A204.1 (cell line): ENCODE measurements around the gene NFIC.

Experiments
- FAIRE-seq: peaks from 2 replicates; lab custom pipeline; 2012; peaks lifted over from hg19 to GRCh38; lab: Jason Lieb, UNC

The NFIC gene

DNA sequence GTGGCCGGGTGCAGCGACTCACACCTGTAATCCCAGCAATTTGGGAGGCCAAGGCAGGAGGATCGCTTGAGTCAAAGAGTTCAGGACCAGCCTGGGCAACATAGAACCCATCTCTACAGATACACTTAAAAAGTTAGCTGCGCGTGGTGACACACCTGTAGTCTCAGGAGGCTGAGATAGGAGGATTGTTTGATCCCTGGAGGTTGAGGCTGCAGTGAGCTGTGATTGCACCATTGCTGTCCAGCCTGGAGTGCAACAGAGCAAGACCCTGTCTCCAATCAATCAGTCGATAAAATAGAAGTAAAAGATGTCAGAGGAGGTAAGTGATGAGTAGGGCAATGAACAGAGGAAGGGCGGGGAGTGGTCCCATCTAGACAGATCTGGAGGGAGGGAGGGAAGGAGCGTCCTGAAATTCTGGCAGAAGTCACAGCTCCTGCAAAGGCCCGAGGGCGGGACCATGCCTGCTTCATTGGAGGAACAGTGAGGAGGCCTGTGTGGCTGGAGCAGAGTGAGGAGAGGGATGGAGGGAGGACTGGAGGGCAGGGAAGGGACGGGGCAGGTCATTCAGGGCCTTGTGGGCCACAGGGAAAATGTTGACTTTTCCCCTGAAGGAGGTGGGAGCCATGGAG is 104.2 kb downstream of the NFIC start:
- FAIRE-seq = no peak

GRCh38 chr19:3471954-3472655 is 105.7 kb downstream of the NFIC start:
- FAIRE-seq = no peak

DNA sequence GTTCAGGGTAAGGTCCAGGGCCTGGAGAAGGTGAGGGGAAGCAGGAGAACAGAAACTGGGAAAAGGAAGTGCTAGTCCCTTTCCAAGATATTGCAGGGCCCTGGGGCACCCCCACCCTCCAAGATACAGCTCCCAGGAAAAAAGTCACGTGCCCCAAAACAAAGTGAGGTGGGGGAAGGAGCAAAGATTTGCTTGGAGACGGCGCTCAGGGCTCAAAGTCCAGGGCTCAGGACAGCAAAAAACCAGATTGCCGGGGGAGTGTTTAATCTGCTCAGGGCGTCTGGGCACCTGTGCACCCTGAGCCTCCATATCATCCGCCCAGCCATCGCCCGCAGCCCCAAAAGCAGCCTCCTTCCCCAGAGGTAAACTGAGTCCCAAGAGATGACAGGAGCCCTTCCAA is 107.6 kb downstream of the NFIC start:
- FAIRE-seq = no peak

GRCh38 chr19:3474614-3475013 is 108.2 kb downstream of the NFIC start:
- FAIRE-seq = no peak

- FAIRE-seq = no peak
Measured at GRCh38 chr19:3475449-3475848, 109.1 kb downstream of the NFIC start.

DNA sequence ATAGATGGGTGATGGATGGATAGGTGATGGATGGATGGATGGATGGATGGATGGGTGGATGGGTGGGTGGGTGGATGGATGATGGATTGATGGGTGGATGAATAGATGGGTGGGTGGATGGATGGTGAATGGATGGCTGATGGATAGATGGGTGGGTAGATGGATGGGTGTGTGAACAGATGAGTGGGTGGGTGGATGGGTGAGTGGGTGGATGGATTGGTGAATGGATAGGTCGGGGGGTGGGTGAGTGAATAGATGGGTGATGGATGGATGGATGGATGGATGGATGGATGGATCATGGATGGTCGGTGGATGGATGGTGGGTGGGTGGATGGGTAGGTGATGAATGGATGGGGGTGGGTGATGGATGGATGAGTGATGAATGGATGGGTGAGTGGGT is 110.4 kb downstream of the NFIC start:
- no peak for FAIRE-seq

DNA sequence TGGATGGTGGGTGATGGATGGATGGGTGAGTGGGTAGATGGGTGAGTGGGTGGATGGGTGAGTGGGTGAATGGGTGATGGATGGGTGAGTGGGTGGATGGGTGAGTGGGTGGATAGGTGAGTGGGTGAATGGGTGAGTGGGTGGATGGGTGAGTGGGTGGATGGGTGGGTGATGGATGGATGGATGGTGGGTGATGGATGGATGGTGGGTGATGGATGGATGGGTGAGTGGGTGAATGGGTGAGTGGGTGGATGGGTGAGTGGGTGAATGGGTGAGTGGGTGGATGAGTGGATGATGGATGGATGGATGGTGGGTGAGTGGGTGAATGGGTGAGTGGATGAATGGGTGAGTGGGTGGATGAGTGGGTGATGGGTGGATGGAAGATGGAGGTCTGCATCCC is 111.1 kb downstream of the NFIC start:
- no peak for FAIRE-seq

GRCh38 chr19:3477951-3478350 is 111.6 kb downstream of the NFIC start:
- no peak for FAIRE-seq

DNA sequence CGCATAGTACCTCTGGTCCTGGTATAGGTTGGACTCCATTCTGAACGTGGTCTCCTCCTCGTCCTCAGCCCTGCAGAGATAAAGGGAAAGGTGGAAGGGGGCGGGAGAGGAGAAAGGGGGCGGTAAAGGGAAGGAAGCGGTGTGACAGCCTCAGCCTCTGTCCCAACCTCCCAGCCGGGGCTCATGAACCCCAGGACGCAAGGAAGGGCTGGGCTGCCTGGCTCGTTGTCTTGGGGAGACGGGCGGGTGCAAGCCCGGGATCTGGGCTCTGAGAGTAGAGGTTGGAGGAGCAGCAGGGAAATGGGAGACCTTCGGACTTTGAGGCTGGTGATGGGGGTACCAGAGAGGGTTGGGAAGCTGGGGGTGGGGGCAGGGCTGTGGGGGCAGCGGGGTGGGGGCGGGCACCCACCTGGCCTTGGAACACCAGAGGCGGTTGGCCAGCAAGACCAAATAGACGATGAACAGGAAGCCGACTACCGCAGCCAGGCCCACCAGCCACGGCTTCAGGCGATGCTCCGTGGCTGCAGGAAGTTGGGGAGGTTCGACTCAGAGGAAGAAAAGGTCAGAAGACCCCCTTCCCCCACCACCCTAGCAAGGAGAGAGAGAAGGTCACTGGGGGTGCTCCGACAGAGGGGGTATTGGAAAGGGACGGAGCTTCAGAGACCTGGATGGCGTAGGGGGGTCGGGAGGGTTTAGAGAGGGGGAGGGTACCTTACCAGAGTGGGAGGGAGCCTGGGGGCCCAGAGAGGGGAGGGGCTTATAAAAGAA is 112.2 kb downstream of the NFIC start:
- no peak for FAIRE-seq

- no peak for FAIRE-seq
Measured at GRCh38 chr19:3479177-3479833, 112.9 kb downstream of the NFIC start.

DNA sequence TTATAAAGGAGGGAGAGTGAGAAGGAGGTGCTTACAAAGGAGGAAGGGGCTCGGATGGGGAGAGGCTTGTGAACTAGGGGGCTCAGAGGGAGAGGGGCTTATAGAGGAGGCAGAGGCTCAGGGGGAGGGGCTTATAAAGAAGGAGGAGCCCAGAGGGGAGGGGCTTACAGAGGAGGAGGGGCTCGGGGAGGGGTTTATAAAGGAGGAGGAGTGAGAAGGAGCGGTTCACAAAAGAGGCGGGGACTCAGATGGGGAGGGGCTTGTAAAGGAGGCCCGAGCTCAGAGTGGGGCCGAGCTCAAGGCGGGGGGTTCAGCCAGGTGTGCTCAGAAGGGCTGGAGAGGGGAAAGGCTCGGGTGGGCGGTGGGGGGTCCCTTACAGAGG is 113.4 kb downstream of the NFIC start:
- FAIRE-seq = no peak

DNA sequence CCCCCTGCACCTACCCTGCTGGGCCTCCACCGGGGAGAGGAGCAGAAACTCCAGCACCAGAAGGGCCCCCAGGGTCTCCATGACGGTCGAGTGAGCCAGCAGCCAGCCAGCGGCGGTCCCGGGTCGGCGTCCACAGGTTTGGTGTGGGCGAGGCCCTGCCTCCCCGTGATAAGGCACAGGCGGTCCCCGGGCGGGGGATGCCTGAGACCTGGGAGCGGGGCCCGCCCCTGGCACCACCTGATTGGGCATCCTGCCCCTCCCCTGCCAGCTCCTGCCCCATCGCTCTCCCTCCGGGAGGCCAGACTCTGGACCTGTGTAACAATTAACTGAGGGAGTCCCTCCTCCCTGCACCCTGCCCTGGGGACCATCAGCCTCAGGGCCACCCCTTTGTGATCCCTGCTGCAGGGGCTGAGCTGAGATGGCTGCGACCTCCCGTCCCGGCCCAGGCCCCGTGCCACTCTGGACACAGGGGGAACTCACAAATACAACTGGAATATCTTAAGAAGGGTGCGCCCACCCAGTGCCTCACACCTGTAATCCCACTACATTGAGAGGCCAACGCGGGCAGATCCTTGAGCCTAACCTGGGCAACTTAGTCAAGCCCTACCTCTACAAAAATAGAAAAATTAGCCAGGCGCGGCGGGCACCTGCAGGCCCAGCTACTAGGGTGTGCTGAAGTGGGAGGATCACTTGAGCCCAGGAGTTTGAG is 114.2 kb downstream of the NFIC start, which contains the start of gene SMIM24:
TSS of gene SMIM24 (minus strand) at position 143 of the 709 bp plus-strand sequence. CDS start at position 81, 62 bp downstream.
- no peak for FAIRE-seq

DNA sequence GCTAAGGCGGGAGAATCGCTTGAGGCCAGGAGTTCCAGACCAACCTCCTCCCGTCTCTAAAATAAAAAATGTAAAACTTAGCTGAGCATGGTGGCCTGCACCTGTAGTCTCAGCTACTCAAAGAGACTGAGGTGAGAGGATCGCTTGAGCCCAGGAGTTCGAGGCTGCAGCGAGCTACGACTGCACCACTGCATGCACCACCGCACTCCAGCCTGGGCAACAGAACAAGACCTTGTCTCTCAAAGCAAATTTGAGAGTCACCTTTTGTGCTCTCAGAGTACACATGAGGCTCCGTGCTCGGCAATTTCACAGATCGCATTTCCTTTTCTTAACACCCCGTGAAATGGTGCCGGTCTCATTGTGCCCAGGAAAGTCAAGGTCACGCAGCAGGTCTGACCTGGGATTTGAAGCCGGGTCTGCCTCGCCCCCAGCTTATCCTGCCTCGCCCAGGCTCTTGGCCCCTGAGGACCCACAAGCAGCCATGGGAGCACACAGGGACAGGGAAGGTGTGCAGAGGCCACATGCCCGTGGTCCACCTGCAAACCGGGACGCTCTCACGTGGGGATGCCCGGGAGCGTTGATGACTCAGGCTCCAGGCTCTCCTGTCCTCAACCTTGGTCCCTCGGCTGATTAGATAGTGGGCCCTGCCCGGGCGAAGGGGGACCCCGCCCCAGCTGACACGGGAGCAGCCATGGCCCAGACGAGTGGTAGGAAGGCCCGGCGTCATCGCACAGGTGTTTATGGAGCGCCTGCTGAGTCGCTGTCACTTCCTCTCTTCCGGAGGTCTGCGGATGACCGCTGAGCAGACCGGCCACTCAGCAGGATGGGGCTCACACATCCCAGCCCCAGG is 115.1 kb downstream of the NFIC start:
- no peak for FAIRE-seq

DNA sequence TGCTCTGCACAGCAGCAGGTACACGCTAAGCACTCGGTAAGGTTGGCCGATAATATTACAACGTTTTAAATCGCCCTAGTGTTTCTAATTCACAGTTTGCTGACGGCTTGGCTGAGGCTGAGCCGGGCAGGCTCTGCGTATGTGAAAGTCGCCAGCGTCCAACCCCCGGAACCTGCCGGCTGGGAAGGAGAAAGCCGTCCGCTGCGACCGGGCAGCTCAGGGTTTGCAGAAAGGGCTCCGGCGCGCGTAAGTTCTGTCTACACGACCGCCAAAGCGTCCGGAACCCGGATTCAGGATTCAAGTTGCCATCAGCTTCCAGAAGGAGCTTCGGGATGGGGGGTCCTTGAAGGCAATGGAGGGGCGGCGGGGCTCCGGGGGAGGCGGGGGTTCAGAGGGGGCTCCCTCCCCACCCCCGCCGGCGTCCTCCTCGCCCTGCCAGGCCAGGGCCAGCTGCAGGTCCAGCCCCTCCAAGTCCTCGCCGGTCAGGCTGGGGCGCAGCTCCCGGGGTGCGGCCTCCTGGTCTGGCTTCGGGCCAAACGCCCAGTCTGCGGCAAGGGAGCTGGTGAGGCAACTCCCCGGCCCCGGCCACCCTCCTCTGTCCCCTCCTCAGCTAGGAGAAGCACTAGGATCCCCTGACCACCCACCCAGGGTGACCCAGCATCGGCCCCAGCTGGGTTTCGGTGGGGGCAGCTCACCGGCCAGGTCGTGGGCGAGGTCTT is 116.3 kb downstream of the NFIC start:
- no peak for FAIRE-seq

DNA sequence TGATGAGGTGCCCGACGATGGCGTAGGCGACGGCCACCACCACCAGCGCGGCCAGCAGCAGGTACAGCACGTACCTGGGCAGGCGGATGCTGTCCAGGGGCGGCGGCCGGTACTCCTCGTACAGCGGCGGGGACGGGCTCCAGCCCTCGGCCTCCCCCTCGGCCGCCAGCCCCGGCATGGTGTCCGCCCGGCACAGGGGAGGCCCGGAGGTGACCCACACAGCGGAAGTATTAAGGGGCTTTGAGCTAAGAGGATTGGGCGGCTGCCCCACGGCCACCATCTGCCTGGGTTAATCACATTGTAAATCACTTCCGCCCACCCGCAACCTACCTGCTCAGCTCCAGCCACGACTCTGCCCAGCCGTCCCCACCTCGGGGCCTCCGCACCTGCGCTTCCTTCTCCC is 116.8 kb downstream of the NFIC start, which contains the start of gene SMIM44:
TSS of gene SMIM44 (minus strand) at position 216 of the 403 bp plus-strand sequence. CDS start at position 178, 38 bp downstream.
- no peak for FAIRE-seq

DNA sequence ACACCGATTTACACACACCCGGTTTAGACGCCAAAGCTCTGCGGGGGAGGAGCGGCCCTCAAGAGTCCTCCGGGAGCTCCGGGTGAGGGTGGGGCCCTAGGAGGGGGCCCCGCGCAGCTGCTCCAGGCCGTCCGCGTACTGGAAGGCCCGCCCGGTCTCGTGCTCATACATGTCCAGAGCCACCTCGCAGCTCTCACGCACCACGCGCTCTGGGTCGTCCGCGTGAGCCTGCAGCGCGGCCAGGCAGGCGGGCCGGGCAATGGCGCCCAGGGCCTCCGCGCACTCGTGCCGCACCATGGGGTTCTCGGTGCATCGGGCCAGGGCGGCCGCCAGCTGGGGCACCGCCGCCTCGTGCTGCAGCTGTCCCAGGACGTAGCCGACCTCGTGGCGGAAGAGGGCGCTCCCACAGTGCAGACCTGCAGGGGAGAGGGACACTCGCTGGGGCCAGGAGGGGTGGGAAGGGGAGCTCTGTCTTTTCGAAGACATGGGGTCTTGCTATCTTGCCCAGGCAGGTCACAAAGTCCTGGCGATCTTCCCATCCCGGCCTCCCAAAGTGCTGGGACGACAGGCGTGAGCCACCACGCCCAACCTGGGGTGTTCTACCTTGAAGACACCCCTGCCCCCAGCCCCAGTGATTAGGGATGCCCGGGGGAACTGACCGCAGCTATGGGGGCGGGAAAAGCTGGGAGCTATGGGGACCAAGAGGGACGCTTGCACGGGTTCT is 125.2 kb downstream of the NFIC start:
- no peak for FAIRE-seq

DNA sequence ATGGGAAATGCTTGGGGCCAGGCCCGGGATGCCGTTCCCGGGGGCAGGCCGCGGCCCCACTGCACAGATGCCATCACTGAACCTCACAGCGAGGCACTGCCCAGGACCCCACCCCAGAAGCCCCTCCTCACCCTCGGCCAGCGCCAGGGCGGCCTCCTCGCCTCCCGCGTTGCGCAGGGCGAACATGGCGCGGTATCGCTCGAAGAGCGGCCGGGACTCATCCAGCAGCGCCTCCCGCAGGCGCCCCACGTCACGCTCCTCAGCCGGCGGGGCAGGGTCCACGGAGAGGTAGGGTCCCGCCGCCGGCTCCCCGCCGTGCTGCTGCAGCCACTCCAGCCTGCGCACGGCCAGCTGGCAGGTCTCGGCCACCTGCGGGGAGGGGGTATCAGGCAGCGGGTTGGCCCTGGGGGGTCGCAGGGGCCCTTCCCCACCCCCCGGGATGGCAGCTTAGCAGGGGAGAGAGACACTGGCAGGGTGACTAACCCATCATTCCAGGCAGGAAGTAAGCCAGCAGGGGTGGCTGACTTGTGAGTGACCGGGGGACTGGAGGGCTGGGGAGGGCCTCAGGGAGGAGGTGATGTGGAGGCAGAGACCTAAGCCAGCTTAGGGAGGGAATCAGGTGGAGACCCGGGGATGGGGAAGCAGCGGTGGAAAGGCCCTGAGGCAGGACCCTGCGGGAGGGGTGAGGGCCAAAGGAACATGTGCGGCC is 125.9 kb downstream of the NFIC start:
- FAIRE-seq = no peak

GRCh38 chr19:3492919-3493318 is 126.5 kb downstream of the NFIC start:
- no peak for FAIRE-seq

- FAIRE-seq = no peak
Measured at GRCh38 chr19:3493651-3494050, 127.3 kb downstream of the NFIC start.
